DOHH2 (cell line): Measurements from ENCODE around the gene ATP7A.

Experiments used
- H3F3A ChIP-seq: fragments of 200-600 bp; sonication (generic), shearing (Covaris generic); 2 replicates; pipeline ENCODE4 v1.6.0; 2016; ENCODE audit warnings: antibody characterized with exemption, mild to moderate bottlenecking; ENCODE audit not compliant: control insufficient read depth, insufficient read depth
- H3K27ac ChIP-seq: fragments of 200-600 bp; sonication (generic); 2 replicates; pipeline ENCODE4 v1.5.1; 2014; ENCODE audit warnings: low read depth, mild to moderate bottlenecking, low read length, moderate library complexity
- H3K27me3 ChIP-seq: fragments of 200-600 bp; sonication (generic); 2 replicates; pipeline ENCODE4 v1.6.1; 2014; ENCODE audit warnings: mild to moderate bottlenecking, low read length, mixed read lengths; ENCODE audit not compliant: control insufficient read depth
- H3K36me3 ChIP-seq: fragments of 200-600 bp; sonication (generic); 2 replicates; pipeline ENCODE4 v1.6.1; 2014; ENCODE audit warnings: mild to moderate bottlenecking, low read length, moderate library complexity, mixed read lengths; ENCODE audit not compliant: control insufficient read depth
- H3K4me1 ChIP-seq: fragments of 200-600 bp; sonication (generic); 2 replicates; pipeline ENCODE4 v1.6.1; 2014; ENCODE audit warnings: mild to moderate bottlenecking, low read length, mixed read lengths; ENCODE audit not compliant: control insufficient read depth
- H3K4me2 ChIP-seq: fragments of 200-600 bp; sonication (generic); 2 replicates; pipeline ENCODE4 v1.6.0; 2014; ENCODE audit warnings: mild to moderate bottlenecking, low read length, moderate library complexity
- H3K4me3 ChIP-seq: fragments of 200-600 bp; sonication (generic); 2 replicates; pipeline ENCODE4 v1.5.1; 2014; ENCODE audit warnings: mild to moderate bottlenecking, low read length, mixed read lengths
- H3K79me2 ChIP-seq: fragments of 200-600 bp; sonication (generic); 2 replicates; pipeline ENCODE4 v1.6.1; 2014; ENCODE audit warnings: mild to moderate bottlenecking, low read length, mixed read lengths; ENCODE audit not compliant: control insufficient read depth
- H3K9me2 ChIP-seq: fragments of 200-600 bp; sonication (generic); replicated peaks from 2 replicates; pipeline ENCODE4 v1.6.1; 2014; ENCODE audit warnings: mild to moderate bottlenecking, low read length, mixed read lengths; ENCODE audit not compliant: control insufficient read depth
- H3K9me3 ChIP-seq: fragments of 200-600 bp; sonication (generic); 2 replicates; pipeline ENCODE4 v1.6.1; 2014; ENCODE audit warnings: antibody characterized with exemption, low read length, mixed read lengths; ENCODE audit not compliant: control insufficient read depth, insufficient read depth
- H4K20me1 ChIP-seq: fragments of 200-600 bp; sonication (generic); 2 replicates; pipeline ENCODE4 v1.6.0; 2014; ENCODE audit warnings: low read depth, mild to moderate bottlenecking, antibody characterized with exemption, low read length, moderate library complexity; ENCODE audit not compliant: control insufficient read depth, insufficient read depth
- CTCF ChIP-seq: fragments of 200-600 bp; sonication (generic); IDR thresholded peaks from one replicate; pipeline ENCODE4 v1.5.1; 2014; ENCODE audit warnings: antibody characterized with exemption, mild to moderate bottlenecking, low read depth, low read length; ENCODE audit not compliant: poor library complexity, severe bottlenecking
- EZH2phosphoT487 ChIP-seq: fragments of 200-600 bp; sonication (generic); IDR thresholded peaks from 2 replicates; pipeline ENCODE4 v1.6.1; 2017; ENCODE audit warnings: borderline replicate concordance, mild to moderate bottlenecking, antibody characterized with exemption, low read length, moderate library complexity, mixed read lengths

The ATP7A gene

GRCh38 chrX:77953708-77954107 is 43.2 kb downstream of the ATP7A start:
- TF ChIP-seq CTCF (no peak), EZH2phosphoT487 (no peak)
- Histone ChIP-seq H3K79me2 (no peaks in the 10 kb centered on the region), H3K4me2 (no peak overlapping the region), H3K4me3 (no peak overlapping the region), H3K4me1 (no peaks in the 10 kb centered on the region), H4K20me1 (no peaks in the 10 kb centered on the region), H3K36me3 (no peaks in the 10 kb centered on the region), H3K27me3 (no peaks in the 10 kb centered on the region), H3K27ac (no peak overlapping the region), H3K9me3 (no peaks in the 10 kb centered on the region), H3K9me2 (no peaks in the 10 kb centered on the region), H3F3A (no peaks in the 10 kb centered on the region)

DNA sequence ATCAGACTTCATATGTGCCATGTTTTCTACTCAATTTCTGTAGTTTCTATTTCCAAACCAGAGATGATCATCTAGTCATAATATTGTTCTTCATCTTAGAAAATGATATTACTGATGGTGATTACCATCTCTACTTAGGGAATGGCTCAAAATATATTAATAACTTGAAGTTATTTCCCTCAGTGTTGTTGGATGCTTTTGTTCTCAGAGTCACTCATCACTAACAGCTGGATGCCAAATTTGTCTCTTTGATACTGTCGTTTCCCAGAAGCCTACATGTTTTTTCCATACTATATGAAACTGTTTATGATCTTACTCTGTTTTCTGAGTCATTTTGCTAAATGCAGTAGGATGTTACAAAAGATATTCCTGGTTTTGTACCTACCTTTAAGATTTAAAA is 50.1 kb downstream of the ATP7A start:
- TF ChIP-seq CTCF, result no peak
- TF ChIP-seq EZH2phosphoT487, result no peak
- peaks cover 24% of the 10 kb centered on the region for H3K4me1 ChIP-seq
- H3K9me2 ChIP-seq, result no peaks in the 10 kb centered on the region
- no peak overlapping the region for H3K27ac ChIP-seq
- no peaks in the 10 kb centered on the region for H3K36me3 ChIP-seq
- H3K4me3 ChIP-seq, result no peak overlapping the region
- no peak overlapping the region for H3K4me2 ChIP-seq
- no peaks in the 10 kb centered on the region for H3K9me3 ChIP-seq
- no peaks in the 10 kb centered on the region for H3K27me3 ChIP-seq
- H3F3A ChIP-seq, result no peaks in the 10 kb centered on the region
- H3K79me2 ChIP-seq, result no peaks in the 10 kb centered on the region
- no peaks in the 10 kb centered on the region for H4K20me1 ChIP-seq

DNA sequence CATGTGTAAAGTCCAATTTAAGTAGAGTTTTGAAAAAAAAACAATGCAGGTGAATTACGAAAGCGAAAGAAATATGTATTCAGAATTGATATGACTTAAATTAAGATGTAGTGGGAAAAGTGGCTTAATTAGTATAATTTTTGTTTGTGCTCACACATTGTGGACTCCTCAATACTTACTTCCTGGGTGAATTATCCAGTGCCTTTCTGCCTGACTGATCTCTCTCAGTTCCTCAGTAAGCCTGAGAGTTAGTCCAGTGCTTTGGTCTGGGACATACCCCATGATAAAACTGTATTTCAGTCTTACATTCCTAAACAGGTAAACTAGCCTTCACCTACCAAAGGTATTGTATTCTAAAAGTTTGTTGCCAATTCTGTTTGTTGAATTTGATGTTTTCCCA is 50.6 kb downstream of the ATP7A start:
- Histone ChIP-seq H3K4me2 (no peak overlapping the region), H3K4me3 (no peak overlapping the region), H3K4me1 (peaks cover 24% of the 10 kb centered on the region), H3K79me2 (no peaks in the 10 kb centered on the region), H3K36me3 (no peaks in the 10 kb centered on the region), H3K27ac (no peak overlapping the region), H3K9me3 (no peaks in the 10 kb centered on the region), H3F3A (no peaks in the 10 kb centered on the region), H4K20me1 (no peaks in the 10 kb centered on the region), H3K9me2 (no peaks in the 10 kb centered on the region), H3K27me3 (no peaks in the 10 kb centered on the region)
- no peak for TF ChIP-seq EZH2phosphoT487
- no peak for TF ChIP-seq CTCF
